ENCODE data around the gene FAM53A. TPM values are rescaled to one million over a fixed set of nuclear protein-coding genes. Genes with fewer than 3 reads are reported as not detected.

Gene FAM53A
- total and polyA plus RNA-seq, 10 of the 15 experiments (the other 5 are each of a cell fraction or from before 2014, with no cell fraction given), result 0.02 to 0.87 (median 0.38) TPM; not detected in 2

GRCh38 chr4:1712216-1713002 lies 28.3 kb upstream of the FAM53A start, which contains the start of gene SLBP (continued):
- TF ChIP-seq RELB (IDR thresholded peaks at IDR 0.05; ENCODE audit: low read depth), result no peak; the same call in 1 of the 2 replicates
- TF ChIP-seq IRF3 (IDR thresholded peaks at IDR 0.05), result peak; percentile 58; the same call in 1 of the 2 replicates
- TF ChIP-seq CREM (IDR thresholded peaks at IDR 0.05; ENCODE audit: low read depth), result peak; percentile 63
- no peak for TF ChIP-seq MEF2B (IDR thresholded peaks at IDR 0.05; ENCODE audit: partially characterized antibody, poor library complexity, severe bottlenecking)
- TF ChIP-seq ZNF687 (IDR thresholded peaks at IDR 0.05), result peak; percentile 65; the same call in 1 of the 2 replicates

Data from GM12878 (cell line).